C1 segment of cervical spinal cord (tissue), 14 donors: ENCODE data around the gene CLCN2.
A peak's percentile ranks its signal among the peaks of the same experiment; 100 is the strongest.

Source experiments
- DNase-seq, 14 donors: peaks; one replicate each; lab custom pipeline; 2025; lab: John Stamatoyannopoulos, UW

The CLCN2 gene

GRCh38 chr3:184361532-184361931, at the start of gene CLCN2, which contains the start of gene POLR2H:
TSS of gene CLCN2 (minus strand) at chr3:184361605. CDS start at chr3:184361479, 126 bp downstream.
TSS of gene POLR2H (plus strand) at chr3:184361710. CDS start at chr3:184363493, 1,783 bp downstream.
- DNase-seq, result peak in 12 of 14 donors; percentile 24 to 82 (median 65)

- DNase-seq, result no peak
These were observed 48.6 kb upstream of the CLCN2 start for GRCh38 chr3:184409946-184410500.

GRCh38 chr3:184409331-184409926, 48.0 kb upstream of the CLCN2 start:
- no peak for DNase-seq

GRCh38 chr3:184405075-184406030, 43.9 kb upstream of the CLCN2 start:
- no peak for DNase-seq

- no peak for DNase-seq
These were observed 38.0 kb upstream of the CLCN2 start for GRCh38 chr3:184399410-184399809.

GRCh38 chr3:184395320-184395660, 33.9 kb upstream of the CLCN2 start:
- DNase-seq, result no peak

GRCh38 chr3:184391266-184391665, 29.9 kb upstream of the CLCN2 start:
- DNase-seq, result no peak

GRCh38 chr3:184389935-184390528, 28.6 kb upstream of the CLCN2 start:
- no peak for DNase-seq

GRCh38 chr3:184389384-184389783, 28.0 kb upstream of the CLCN2 start:
- DNase-seq, result no peak

GRCh38 chr3:184388936-184389230, 27.5 kb upstream of the CLCN2 start:
- DNase-seq, result no peak

GRCh38 chr3:184388164-184388935, 26.9 kb upstream of the CLCN2 start:
- no peak for DNase-seq

- DNase-seq, result no peak
These were observed 25.8 kb upstream of the CLCN2 start for GRCh38 chr3:184387174-184387714.

GRCh38 chr3:184386047-184386806, 24.8 kb upstream of the CLCN2 start:
- DNase-seq, result no peak

GRCh38 chr3:184384856-184385422, 23.5 kb upstream of the CLCN2 start:
- no peak for DNase-seq

- DNase-seq, result no peak
These were observed 22.9 kb upstream of the CLCN2 start for GRCh38 chr3:184384342-184384741.

GRCh38 chr3:184383033-184383740, 21.8 kb upstream of the CLCN2 start:
- DNase-seq, result peak in 1 of 14 donors; percentile 55

- no peak for DNase-seq
These were observed 21.1 kb upstream of the CLCN2 start for GRCh38 chr3:184382326-184383032.

- DNase-seq, result peak in 1 of 14 donors; percentile 47
These were observed 20.1 kb upstream of the CLCN2 start for GRCh38 chr3:184381261-184382224.
